HT1080 (cell line): Measurements from ENCODE around the gene C5orf52. TPM values are rescaled to one million over a fixed set of nuclear protein-coding genes. Genes with fewer than 3 reads are reported as not detected.
"Not testable (repeated sequence)": the region's sequence is repeated elsewhere in the genome, so short reads cannot be mapped to it uniquely, and the experiment has no call there.

ENCODE experiments used
- DNase-seq: peaks from one replicate; pipeline ENCODE4 v3.0.0-alpha.2; 2015; ENCODE audit warnings: low read depth
- total RNA-seq: library from RNA; depleted of rRNA; stranded (reverse); fragments of >200 nt; shearing (Covaris generic); gene quantifications from 2 replicates; pipeline ENCODE4 v1.2.3, GENCODE V29; 2014

The C5orf52 gene
- total RNA-seq, 1 experiment from 2014 or later: not detected

- DNase-seq: no peak
These were observed 6.6 kb downstream of the C5orf52 start for GRCh38 chr5:157677931-157678330.

GRCh38 chr5:157679801-157680200, 8.5 kb downstream of the C5orf52 start:
- DNase-seq: no peak

- no peak for DNase-seq
These were observed 8.9 kb downstream of the C5orf52 start for GRCh38 chr5:157680239-157680638.

GRCh38 chr5:157681048-157681447, 9.7 kb downstream of the C5orf52 start:
- no peak for DNase-seq

GRCh38 chr5:157682257-157682656, 10.9 kb downstream of the C5orf52 start:
- no peak for DNase-seq

DNA sequence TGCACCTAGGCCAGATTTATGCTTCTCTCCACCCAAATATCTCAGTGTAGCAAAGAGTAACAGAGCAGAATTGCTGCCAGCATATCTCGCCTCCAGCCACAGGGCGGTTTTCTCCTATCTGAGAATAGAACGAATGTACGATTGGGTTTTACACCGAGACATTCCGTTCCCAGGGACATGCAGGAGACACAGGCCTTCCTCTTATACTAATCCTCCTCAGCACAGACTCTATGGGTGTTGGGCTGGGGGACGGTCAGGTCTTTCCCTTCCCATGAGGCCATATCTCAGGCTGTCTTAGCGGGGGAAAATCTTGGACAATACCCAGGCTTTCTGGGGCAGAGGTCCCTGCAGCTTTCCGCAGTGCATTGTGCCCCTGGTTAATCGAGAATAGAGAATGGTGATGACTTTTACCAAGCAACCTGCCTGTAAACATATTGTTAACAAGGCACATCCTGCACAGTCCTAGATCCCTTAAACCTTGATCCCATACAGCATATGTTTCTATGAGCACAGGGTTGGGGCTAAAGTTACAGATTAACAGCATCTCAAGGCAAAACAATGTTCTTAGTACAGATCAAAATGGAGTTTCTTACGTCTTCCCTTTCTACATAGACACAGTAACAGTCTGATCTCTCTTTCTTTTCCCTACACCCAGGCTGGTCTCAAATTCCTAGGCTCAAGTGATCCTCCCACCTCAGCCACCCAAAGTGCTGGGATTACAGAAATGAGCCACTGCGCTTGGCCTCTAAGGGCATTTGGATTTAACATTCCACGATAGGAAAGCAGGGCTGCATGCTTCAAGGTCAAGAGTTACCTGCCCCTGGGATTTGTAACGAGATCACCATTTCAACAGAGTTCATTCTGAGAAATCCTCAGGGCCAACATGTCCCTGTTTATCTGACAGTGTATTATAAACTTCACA, 15.2 kb downstream of the C5orf52 start:
- not testable (repeated sequence) for DNase-seq

DNA sequence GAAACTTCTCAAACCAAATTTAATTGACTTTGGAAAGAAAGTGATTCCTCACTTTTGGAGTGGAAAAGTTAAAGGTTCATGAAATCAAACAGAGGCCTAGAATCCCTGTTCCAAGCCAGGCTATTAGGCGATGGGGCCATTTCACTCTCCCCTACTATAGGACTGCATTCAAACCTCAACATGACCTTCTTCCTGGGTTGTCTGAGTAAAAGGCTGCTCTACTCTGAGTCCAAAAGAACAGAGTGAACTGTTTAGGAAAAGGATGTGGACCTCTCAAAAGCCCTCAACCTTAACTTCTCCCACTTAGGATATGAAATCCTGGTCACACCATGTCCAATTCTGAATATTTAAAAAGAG, 15.8 kb downstream of the C5orf52 start:
- DNase-seq: no peak

DNA sequence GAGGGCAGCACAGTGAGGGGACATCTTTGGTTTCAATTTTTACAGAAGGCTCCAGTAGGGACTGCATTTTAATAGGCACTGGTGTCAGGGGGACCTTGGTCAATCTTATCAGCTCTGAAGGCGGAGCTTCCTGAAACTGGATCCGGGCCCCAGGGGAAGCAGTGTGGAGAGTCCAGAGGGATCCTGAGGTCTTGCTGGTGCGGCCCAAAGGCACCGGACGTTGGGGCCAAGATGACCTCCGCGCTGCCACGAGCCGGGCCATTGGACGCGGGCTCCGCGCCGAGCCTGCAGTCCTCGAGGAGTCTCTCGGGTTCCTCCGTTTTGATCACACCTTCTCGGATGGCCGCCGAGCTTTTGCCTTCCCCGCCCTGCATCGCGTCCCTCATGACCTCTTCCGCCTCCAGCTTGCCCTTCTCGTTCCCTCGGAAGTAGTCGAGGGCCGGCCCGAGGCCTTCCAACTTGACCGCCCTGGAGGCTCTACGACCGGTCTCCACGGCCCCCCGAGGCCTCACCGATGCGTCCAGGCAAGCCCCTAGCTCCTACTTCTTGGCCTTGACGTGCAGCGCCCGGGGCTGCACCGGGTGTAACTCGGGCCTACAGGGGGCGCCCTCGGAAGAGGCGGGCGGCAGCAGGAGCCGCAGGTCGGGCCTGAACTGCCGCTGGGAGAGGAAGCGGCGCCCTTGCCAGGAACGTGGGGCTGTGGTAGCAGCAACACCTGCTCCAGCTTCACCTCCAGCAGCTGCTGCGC, 18.8 kb downstream of the C5orf52 start:
- no peak for DNase-seq

DNA sequence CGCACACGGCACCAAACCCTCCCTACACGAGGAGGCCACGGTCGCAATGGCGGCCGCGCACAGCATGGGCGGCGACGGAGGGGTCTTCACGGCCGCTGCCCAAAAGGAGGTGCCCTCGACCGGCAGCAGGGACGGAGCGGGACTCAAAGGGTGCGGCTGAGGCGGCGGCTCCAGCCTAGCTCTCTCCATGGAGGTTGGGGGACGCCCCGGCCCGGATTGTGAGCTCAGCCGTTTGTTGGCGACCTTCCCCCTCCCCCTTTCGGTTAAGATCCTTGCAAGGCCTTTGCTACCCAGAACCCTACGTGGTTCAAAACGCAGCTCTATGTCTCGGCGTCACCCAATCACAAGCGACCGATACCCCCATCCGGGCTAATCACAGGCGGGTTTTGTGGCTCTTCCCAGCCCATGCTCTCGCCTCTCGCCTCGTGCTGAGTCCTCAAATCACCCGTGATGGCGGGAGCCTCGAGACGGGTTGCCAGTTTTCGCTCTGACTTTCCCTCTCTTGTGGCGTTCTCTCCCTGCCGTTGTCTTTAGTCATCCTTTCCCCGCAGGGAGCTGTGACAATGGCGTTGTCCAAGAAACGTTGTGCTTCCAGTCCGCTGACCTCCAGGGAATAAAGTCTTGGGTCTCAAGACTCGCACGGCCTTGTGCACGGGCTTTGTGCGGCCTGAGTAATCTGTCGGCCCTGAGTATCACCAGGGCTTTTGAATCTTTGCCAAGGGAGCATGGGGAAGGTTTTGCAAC, 19.5 kb downstream of the C5orf52 start:
- no peak for DNase-seq

- DNase-seq: not testable (repeated sequence)
These were observed 22.5 kb downstream of the C5orf52 start for GRCh38 chr5:157693816-157694215.

- not testable (repeated sequence) for DNase-seq
These were observed 24.8 kb downstream of the C5orf52 start for GRCh38 chr5:157696154-157696553.

DNA sequence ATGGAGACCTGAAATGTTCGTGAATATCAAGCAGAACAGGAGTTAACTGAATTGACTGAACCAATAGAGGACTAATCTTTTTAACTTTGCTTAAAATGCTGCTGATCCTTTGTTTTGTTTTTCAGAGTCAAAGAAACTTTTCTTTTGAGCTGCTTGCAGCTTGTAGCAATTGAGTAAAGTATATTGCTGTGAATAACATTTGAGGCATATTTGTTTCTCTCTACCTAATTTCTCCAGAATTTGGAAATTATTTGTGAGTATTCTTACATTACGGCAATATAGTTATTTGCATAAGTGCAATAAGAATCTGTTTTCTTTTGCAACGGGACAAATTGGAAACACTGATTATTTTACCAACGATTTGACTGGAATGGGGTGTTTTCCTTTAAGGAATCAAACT, 27.3 kb downstream of the C5orf52 start:
- DNase-seq: not testable (repeated sequence)

DNA sequence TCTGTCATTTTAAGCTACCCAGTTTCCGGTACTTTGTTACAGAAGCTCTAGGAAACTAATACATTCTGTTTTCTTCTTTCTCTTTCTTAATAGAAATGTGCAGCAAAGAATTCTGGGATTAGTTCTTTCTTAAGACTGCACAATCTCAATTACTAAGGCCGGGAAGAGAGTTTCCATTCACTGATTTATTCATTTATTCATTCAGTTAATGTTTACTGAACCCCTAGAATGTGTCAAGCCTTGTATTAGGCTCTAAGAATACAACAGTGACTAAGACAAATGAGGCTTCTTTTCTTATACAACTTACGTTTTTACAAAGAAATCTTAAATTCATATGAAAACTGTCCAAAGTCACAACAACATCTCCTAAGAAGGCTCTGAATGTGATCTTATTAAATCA, 32.4 kb downstream of the C5orf52 start:
- DNase-seq: no peak

DNA sequence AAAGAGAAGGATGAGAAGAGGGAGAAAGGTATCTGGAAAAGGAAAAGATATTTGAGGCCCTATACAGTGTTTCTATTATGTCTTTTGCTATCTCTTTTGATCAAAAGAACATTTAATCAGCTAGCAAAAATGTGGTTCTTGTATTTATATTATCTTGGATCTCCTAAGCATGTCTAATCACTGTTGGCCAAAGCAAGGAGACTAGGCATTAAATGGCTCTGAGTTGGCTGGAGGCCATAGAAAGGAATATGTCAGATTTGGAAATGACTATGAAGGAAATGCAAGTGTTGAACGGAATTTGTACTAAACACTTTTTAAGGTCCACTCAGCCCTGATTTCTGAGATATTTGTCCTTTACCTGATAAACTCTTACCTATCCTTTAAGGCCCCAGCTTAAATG, 37.5 kb downstream of the C5orf52 start:
- no peak for DNase-seq

DNA sequence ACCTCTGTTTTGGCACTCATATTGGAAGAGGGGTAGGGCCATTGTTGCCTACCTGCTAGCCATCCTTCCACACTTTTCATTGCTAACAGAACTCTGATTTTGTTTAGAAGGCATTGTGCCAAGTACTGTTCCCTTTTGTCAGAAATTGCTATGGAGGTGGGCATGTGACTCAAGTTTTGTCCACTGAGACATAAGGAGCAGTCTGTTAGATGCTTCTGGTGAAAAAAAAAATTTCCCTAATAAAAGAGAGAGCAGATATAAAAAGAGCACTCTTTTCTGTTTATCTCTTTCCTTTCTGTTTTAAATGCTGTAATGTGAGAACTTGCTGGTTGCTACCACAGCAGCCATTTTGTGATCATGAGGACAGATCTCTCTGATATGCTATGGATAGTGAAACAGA, 38.0 kb downstream of the C5orf52 start:
- no peak for DNase-seq

- DNase-seq: no peak
These were observed 39.1 kb downstream of the C5orf52 start for GRCh38 chr5:157710431-157710830.

DNA sequence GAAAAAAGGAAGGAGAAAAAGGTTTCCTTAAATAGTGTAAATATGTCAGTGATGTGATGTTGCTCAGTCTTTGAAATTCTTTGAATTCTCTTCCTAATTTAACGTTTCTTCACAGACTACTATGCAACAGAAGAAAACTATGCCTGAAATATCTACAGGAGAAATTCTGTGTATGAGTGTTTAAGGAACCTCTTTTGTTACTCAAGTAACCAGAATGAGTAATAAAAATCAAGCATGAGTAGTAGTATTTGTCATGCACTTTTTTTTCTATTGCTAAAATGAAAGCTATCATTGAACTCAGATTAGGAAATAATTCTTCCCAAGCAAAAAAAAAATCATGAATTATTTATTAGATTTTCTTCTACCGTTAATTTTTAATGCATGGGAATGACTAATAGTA, 39.5 kb downstream of the C5orf52 start:
- peak; percentile 59 for DNase-seq

DNA sequence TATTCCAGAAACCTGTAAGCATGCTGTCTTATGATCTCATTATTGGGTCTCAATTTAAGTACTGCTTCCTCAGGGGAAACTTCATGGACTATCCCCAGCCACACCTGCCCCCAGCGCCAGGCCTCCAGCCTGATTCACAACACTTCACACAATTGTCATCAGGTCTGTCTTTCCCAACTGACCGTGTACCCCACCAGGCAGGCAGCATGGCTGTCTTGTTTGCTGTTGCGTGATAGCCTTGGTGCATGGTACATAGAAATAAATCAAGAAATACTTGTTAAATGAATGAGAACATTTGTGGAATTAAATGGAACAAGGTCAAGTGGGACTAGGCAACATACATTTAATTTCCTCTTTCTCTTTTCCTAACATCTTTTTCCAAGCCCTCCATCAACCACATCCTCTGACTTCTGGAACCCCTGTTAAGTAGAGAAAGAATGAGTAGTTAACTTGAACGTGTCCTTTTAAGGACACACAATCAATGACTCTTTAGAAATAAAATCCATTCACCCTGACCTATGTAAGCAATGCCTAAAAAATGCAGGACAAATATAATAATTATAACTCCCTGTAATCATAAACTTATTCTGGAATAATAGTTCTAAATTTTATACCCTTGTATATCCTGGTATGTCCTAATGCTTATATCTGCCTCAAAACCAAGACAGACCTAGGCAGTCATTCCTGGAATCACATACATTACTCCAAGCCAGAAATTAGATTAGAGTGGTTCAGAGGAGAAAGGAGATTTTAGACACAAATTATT, 42.7 kb downstream of the C5orf52 start:
- peak; percentile 26 for DNase-seq

DNA sequence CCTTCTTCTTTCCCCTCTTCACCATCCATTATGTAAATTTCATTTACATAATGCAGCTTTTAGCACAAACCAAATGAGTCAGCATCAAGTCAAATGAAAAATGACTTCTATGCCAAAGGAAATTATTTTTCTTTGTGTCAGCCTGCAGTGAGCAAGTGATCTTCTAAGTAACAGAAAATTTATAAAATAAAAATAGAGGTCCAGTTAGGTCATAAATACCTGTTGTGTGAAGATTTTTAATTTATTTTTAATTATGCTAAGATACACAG, 43.2 kb downstream of the C5orf52 start:
- DNase-seq: no peak

GRCh38 chr5:157718519-157718918, 47.2 kb downstream of the C5orf52 start:
- peak; percentile 71 for DNase-seq

DNA sequence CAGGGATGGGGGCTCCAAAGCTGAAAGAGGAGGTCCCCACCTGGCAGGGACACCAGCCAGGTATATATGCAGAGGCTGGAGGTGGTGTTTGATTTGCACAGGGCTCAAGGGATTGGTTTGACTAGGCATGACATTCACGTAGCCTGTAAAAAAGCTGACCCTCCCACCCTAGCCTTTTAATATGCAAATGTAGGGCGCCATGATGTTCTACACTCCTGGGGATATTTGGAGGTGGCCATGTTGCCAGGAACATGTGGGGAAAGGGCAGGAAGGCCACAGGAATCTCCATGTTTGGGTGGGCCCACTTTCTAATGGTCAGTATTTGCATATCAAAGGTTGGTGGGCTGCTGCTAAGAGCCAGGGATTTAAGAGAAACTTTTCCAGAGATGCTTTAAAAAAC, 47.9 kb downstream of the C5orf52 start:
- DNase-seq: no peak
